CD1c-positive myeloid dendritic cell (primary cell): Measurements from ENCODE around the gene PCDHGA10.
"Not testable (repeated sequence)": the region's sequence is repeated elsewhere in the genome, so short reads cannot be mapped to it uniquely, and the experiment has no call there.

Experiments
- DNase-seq: peaks from one replicate; pipeline ENCODE4 v3.0.0-alpha.2; 2016; ENCODE audit errors: extremely low spot score

Gene PCDHGA10

DNA sequence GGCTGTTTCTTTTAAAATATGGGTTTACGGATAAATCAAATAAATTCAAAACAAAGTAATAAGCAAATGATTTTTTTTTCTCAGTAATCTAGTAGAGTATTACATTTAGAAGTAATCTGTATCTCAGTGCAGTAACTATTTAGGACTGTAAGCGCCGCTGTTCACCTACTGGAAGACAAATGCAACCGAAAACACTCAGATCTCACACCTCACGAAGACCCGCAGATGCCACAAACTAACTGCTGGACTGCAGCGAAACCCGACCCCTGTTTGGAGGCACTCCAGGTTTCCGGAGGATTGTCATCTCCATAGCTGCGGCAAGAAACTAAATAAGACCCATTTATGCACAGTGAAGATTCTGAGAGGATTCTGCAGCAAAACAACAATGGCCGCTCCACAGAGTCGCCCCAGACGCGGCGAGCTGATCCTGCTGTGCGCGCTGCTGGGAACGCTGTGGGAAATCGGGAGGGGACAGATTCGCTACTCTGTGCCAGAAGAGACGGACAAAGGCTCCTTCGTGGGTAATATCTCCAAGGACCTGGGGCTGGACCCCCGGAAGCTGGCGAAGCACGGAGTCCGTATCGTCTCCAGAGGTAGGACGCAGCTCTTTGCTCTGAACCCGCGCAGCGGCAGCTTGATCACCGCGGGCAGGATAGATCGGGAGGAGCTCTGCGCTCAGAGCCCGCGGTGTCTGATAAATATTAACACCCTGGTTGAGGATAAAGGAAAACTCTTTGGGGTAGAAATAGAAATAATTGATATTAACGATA, 20.2 kb upstream of the PCDHGA10 start, which contains the start of gene PCDHGA8:
Gene PCDHGA8 (plus strand): TSS at position 205 of the 770 bp plus-strand sequence. CDS start 181 bp downstream, at position 386.
- no peak for DNase-seq

DNA sequence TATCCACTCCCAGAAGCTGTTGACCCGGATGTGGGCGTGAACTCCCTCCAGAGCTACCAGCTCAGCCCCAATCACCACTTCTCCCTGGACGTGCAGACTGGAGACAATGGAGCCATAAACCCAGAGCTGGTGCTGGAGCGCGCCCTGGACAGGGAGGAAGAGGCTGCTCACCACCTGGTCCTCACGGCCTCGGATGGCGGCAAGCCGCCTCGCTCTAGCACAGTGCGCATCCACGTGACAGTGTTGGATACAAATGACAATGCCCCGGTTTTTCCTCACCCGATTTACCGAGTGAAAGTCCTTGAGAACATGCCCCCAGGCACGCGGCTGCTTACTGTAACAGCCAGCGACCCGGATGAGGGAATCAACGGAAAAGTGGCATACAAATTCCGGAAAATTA, 19.5 kb upstream of the PCDHGA10 start:
- no peak for DNase-seq

DNA sequence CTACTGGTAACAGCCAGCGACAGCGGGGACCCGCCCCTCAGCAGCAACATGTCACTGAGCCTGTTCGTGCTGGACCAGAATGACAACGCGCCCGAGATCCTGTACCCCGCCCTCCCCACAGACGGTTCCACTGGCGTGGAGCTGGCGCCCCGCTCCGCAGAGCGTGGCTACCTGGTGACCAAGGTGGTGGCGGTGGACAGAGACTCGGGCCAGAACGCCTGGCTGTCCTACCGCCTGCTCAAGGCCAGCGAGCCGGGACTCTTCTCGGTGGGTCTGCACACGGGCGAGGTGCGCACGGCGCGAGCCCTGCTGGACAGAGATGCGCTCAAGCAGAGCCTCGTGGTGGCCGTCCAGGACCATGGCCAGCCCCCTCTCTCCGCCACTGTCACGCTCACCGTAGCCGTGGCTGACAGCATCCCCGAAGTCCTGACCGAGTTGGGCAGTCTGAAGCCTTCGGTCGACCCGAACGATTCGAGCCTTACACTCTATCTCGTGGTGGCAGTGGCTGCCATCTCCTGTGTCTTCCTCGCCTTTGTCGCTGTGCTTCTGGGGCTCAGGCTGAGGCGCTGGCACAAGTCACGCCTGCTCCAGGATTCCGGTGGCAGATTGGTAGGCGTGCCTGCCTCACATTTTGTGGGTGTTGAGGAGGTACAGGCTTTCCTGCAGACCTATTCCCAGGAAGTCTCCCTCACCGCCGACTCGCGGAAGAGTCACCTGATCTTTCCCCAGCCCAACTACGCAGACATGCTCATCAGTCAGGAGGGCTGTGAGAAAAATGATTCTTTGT, 18.2 kb upstream of the PCDHGA10 start:
- not testable (repeated sequence) for DNase-seq

DNA sequence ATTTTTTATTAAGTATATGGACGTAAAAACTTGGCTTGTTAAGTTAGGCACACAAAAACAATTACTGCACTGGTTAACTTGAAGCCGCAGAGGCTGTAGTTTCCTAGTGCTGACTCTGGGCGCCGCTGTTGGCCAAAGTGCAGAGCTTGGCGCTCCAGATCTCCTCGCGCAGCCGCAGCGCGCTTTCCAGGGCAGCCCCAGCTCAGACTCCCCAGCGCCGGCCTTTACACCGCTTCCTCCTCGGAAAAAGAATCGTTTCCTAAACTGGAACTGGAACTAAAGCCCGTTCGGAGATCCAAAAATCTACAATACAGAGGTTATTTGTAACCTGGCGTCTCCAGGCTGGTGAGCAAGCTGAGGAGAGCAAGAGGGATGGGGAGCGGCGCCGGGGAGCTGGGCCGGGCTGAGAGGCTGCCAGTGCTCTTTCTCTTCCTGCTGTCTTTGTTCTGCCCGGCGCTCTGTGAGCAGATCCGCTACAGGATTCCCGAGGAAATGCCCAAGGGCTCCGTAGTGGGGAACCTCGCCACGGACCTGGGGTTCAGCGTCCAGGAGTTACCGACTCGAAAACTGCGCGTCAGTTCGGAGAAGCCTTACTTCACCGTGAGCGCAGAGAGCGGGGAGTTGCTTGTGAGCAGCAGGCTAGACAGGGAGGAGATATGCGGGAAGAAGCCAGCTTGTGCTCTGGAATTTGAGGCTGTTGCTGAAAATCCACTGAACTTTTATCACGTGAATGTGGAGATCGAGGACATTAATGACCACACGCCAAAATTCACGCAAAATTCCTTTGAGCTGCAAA, 14.8 kb upstream of the PCDHGA10 start, which contains the start of gene PCDHGB5:
Gene PCDHGB5 (plus strand): TSS at position 192 of the 796 bp plus-strand sequence. CDS start 181 bp downstream, at position 373.
- peak; percentile 62 for DNase-seq

DNA sequence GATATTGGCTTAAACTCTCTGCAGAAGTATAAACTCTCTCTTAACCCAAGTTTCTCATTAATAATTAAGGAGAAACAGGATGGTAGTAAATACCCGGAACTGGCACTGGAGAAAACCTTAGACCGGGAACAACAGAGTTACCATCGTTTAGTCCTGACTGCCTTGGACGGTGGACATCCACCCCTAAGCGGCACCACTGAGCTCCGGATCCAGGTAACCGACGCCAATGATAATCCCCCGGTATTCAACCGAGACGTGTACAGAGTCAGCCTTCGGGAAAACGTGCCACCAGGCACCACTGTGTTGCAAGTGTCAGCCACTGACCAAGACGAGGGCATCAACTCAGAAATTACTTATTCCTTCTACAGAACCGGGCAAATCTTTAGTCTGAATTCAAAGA, 14.2 kb upstream of the PCDHGA10 start:
- DNase-seq: no peak

DNA sequence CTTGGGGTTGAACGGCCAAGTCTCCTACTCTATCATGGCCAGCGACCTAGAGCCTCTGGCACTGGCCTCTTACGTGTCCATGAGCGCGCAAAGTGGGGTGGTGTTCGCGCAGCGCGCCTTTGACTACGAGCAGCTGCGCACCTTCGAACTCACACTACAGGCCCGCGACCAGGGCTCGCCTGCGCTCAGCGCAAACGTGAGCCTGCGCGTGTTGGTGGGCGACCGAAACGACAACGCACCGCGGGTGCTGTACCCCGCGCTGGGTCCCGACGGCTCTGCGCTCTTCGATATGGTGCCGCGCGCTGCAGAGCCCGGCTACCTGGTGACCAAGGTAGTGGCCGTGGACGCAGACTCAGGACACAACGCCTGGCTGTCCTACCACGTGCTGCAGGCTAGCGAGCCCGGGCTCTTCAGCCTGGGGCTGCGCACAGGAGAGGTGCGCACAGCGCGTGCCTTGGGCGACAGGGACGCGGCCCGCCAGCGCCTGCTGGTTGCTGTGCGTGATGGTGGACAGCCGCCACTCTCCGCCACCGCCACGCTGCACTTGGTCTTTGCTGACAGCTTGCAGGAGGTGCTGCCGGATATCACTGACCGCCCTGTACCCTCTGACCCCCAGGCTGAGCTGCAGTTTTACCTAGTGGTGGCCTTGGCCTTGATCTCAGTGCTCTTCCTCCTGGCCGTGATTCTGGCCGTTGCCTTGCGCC, 13.1 kb upstream of the PCDHGA10 start:
- DNase-seq: no peak

DNA sequence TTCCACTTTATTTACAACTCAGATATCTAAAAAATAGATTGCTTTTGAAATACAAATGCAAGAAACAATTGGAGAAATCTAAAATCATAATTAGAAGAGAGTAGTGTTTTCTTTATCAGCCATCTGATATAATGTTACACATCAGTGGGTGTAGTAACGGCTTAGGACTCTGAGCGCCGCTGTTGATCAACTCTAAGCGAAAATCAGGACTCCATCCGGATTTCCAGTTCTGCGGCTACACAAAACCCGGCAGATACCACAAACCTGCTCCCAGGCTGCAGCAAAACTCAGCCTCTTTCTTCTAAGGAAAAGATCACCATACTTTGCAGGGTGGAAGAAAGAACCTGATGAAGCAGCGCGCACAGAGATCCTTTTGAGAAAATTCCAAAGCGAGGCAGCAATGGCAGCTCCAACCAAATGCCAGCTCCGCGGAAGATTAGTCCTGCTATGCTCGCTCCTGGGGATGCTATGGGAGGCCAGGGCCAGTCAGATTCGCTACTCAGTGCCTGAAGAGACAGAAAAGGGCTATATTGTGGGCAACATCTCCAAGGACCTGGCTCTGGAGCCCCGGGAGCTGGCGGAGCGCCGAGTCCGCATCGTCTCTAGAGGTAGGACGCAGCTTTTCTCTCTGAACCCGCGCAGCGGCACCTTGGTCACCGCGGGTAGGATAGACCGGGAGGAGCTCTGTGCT, 10.1 kb upstream of the PCDHGA10 start, which contains the start of gene PCDHGA9:
Gene PCDHGA9 (plus strand): TSS at position 226 of the 691 bp plus-strand sequence. CDS start 175 bp downstream, at position 401.
- DNase-seq: peak; percentile 53

DNA sequence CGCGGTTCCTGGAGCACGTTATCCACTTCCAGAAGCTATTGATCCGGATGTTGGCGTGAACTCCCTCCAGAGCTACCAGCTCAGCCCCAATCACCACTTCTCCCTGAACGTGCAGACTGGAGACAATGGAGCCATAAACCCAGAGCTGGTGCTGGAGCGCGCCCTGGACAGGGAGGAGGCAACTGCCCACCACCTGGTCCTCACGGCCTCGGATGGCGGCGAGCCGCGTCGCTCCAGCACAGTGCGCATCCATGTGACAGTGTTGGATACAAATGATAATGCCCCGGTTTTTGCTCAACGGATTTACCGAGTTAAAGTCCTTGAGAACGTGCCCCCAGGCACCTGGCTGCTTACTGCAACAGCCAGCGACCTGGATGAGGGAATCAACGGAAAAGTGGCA, 9.4 kb upstream of the PCDHGA10 start:
- no peak for DNase-seq

DNA sequence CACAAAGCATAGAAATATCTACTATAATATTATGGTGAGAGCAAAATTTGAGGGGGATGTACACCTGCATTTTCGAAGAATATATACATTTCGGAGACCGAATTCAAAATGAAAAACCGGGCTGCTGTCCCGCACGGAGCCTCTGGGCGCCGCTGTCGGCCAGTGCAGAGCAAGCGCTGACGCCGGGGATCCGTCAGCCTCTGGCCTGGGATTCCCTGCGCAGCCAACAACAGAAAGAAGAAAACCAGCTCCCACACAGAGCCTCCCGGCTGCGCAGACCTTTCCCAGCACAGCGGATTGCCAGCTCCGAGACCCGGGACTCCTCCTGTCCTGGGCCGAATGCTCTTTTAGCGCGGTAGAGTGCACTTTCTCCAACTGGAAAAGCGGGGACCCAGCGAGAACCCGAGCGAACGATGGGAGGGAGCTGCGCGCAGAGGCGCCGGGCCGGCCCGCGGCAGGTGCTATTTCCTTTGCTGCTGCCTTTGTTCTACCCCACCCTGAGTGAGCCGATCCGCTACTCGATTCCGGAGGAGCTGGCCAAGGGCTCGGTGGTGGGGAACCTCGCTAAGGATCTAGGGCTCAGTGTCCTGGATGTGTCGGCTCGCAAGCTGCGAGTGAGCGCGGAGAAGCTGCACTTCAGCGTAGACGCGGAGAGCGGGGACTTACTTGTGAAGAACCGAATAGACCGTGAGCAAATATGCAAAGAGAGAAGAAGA, 4.8 kb upstream of the PCDHGA10 start, which contains the start of gene PCDHGB6:
Gene PCDHGB6 (plus strand): TSS at position 232 of the 716 bp plus-strand sequence. CDS start 182 bp downstream, at position 414.
- peak; percentile 59 for DNase-seq

DNA sequence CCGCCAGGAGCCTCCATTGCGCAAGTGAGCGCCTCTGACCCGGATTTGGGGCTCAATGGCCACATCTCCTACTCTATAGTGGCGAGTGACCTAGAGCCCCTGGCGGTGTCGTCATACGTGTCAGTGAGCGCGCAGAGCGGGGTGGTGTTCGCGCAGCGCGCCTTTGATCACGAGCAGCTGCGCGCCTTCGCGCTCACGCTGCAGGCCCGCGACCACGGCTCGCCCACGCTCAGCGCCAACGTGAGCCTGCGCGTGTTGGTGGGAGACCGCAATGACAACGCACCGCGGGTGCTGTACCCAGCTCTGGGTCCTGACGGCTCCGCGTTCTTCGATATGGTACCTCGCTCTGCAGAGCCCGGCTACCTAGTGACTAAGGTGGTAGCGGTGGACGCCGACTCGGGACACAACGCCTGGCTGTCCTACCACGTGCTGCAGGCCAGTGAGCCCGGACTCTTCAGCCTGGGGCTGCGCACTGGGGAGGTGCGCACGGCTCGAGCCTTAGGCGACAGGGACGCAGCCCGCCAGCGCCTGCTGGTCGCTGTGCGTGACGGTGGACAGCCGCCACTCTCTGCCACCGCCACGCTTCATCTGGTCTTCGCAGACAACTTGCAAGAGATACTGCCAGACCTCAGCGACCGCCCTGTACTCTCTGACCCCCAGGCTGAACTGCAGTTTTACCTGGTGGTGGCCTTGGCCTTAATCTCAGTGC, 3.0 kb upstream of the PCDHGA10 start:
- no peak for DNase-seq

DNA sequence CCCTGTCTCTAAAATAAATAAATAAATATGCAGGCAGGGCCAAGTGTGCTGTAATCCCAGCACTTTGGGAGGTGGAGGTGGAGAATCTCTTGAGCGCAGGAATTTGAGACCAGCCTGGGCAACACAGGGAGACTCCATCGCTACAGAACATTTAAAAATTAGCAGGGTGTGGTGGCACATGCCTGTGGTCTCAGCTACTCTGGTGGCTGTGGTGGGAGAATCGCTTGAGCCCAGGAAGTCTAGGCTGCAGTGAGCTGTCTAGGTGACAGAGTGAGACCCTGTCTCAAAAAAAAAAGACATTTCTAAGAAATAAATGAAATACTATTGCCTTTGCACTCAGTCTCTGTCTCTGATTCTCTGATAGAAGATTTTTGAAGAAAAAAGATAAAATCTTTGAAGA, 1.2 kb upstream of the PCDHGA10 start:
- no peak for DNase-seq

DNA sequence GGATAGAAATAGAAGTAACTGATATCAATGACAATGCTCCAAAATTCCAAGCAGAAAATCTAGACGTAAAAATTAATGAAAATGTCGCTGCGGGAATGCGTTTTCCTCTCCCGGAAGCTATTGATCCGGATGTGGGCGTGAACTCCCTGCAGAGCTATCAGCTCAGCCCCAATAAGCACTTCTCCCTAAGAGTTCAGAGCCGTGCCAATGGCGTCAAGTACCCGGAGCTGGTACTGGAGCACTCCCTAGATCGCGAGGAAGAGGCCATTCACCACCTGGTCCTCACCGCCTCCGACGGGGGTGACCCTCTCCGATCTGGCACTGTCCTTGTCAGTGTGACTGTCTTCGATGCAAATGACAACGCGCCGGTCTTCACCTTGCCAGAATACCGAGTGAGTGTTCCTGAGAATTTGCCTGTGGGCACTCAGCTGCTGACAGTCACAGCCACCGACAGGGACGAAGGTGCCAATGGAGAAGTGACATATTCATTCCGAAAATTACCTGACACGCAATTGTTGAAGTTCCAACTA, 818 bp downstream of the PCDHGA10 start:
- no peak for DNase-seq

DNA sequence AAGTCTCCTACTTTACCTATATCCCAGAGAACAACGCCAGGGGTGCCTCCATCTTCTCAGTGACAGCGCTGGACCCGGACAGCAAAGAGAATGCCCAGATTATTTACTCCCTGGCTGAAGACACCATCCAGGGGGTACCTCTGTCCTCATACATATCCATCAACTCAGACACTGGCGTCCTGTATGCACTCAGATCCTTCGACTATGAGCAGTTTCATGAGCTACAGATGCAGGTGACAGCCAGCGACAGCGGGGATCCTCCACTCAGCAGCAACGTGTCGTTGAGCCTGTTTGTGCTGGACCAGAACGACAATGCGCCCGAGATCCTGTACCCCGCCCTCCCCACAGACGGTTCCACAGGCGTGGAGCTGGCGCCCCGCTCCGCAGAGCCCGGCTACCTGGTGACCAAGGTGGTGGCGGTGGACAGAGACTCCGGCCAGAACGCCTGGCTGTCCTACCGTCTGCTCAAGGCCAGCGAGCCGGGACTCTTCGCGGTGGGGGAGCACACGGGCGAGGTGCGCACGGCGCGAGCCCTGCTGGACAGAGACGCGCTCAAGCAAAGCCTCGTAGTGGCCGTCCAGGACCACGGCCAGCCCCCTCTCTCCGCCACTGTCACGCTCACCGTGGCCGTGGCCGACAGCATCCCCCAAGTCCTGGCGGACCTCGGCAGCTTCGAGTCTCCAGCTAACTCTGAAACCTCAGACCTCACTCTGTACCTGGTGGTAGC, 1.9 kb downstream of the PCDHGA10 start:
- DNase-seq: not testable (repeated sequence)

DNA sequence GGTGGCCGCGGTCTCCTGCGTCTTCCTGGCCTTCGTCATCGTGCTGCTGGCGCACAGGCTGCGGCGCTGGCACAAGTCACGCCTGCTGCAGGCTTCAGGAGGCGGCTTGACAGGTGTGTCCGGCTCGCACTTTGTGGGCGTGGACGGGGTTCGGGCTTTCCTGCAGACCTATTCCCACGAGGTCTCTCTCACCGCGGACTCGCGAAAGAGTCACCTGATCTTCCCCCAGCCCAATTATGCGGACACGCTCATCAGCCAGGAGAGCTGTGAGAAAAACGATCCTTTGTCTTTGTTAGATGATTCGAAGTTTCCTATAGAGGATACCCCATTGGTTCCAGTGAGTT, 2.5 kb downstream of the PCDHGA10 start:
- not testable (repeated sequence) for DNase-seq

DNA sequence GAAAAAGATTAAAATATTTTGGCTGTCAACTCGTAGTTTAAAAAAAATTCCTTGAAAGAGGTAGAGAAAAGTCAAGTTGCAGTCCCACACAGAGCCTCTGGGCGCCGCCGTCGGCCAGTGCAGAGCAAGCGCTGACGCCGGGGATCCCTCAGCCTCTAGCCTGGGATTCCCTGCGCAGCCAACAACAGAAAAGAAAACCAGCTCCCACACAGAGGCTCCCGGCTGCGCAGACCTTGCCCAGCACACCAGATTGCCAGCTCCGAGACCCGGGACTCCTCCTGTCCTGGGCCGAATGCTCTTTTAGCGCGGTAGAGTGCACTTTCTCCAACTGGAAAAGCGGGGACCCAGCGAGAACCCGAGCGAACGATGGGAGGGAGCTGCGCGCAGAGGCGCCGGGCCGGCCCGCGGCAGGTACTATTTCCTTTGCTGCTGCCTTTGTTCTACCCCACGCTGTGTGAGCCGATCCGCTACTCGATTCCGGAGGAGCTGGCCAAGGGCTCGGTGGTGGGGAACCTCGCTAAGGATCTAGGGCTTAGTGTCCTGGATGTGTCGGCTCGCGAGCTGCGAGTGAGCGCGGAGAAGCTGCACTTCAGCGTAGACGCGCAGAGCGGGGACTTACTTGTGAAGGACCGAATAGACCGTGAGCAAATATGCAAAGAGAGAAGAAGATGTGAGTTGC, 4.8 kb downstream of the PCDHGA10 start, which contains the start of gene PCDHGB7:
Gene PCDHGB7 (plus strand): TSS at position 184 of the 679 bp plus-strand sequence. CDS start 183 bp downstream, at position 367.
- DNase-seq: peak; percentile 80

DNA sequence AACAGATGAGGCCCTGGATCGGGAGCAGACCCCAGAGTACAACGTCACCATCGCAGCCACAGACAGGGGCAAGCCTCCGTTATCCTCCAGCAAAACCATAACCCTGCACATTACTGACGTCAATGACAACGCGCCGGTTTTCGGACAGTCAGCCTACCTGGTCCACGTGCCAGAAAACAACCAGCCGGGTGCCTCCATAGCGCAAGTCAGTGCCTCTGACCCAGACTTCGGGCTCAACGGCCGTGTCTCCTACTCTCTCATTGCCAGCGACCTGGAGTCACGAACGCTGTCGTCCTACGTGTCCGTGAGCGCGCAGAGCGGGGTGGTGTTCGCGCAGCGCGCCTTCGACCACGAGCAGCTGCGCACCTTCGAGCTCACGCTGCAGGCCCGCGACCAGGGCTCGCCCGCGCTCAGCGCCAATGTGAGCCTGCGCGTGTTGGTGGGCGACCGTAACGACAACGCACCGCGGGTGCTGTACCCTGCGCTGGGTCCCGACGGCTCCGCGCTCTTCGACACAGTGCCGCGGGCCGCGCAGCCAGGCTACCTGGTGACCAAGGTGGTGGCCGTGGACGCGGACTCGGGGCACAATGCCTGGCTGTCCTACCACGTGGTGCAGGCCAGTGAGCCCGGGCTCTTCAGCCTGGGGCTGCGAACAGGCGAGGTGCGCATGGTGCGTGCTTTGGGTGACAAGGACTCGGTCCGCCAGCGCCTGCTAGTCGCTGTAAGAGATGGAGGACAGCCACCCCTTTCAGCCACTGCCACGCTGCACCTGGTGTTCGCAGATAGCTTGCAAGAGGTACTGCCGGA, 6.5 kb downstream of the PCDHGA10 start:
- DNase-seq: no peak
